GM12865 (cell line): Measurements from ENCODE around the gene CACNA1S.

Experiments used
- DNase-seq: peaks from one replicate; pipeline ENCODE4 v3.0.0; 2010; ENCODE audit warnings: low read depth
- H3K4me3 ChIP-seq: 2 replicates; pipeline ENCODE4 v1.5.1; 2011; ENCODE audit warnings: mild to moderate bottlenecking, low read depth, low read length, control low read depth
- CTCF ChIP-seq: IDR thresholded peaks from 2 replicates; pipeline ENCODE4 v1.5.1; 2011; ENCODE audit warnings: low read length, control low read depth, low read depth, inconsistent platforms; ENCODE audit not compliant: insufficient read depth; ENCODE audit errors: missing control alignments

The CACNA1S gene

DNA sequence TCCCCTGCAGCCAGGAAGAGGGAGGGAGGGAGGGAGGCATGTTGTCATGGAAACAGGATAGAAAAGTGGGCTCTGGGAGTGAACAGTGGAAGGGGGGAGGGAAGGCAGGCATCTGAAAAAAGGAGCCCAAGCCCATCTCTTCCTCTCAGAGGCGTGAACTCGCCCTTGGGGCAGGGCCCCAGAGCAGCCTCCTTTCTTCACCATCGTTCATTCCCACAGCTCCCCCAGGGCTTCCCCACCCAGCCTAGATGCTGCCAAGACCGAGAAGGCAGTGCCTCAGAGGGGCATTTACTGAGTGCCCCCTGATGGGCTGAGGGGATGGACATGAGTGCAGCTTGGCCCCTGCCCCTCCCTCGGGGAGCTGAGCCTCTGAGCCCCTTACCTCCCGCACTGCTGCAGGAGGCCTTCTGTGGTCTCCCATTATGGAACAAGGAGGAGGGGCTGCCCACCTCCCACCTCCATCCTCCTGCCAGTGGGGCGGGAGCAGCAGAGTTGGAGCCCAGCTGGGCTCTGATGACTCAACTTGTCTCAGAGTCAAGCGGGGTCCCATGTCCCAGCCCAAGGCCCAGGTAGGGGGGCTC lies 49.6 kb downstream of the CACNA1S start:
- TF ChIP-seq CTCF: no peak
- H3K4me3 ChIP-seq: no peak overlapping the region
- no peak for DNase-seq

DNA sequence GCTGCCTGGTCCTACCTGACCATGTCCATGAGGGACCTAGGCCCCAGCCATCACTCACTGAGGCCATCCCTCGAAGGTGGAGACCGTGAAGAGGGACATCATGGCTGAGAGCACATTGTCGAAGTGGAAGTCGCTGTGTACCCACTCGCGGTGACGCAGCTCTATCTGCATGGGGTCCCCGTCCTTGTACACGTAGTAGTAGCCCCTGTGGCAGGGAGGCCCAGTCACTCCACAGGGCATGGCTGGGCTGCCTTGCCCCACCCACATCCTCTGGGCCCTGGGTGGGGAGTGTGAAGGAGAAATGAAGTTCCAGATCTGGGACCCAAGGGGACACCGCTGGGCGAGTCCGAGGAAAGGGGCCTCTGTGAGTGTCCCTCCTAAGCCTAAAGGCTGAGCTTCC lies 50.3 kb downstream of the CACNA1S start:
- no peak for TF ChIP-seq CTCF
- no peak overlapping the region for H3K4me3 ChIP-seq
- DNase-seq: no peak

- TF ChIP-seq CTCF: no peak
- DNase-seq: no peak
- H3K4me3 ChIP-seq: no peak overlapping the region
Observed at GRCh38 chr1:201061049-201061448, 51.2 kb downstream of the CACNA1S start.

DNA sequence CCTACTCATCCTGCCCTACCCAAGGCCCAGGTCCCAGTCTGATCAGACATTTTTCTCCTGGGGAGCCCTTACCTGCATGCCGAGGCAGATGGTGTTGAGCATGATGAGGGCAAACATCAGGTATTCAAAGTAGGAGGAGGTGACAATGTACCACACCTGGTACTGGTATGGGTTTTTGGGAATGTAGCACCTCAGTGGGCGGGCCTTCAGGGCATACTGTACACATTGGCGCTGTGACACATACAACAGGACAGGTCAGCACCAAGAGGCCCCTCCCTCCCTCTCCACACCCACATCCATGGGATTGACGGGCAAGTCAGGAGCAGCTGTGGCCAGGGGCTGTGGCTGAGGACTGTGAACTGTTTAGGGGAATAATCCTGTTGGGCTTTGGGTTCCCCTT lies 51.6 kb downstream of the CACNA1S start:
- no peak overlapping the region for H3K4me3 ChIP-seq
- no peak for TF ChIP-seq CTCF
- DNase-seq: no peak

DNA sequence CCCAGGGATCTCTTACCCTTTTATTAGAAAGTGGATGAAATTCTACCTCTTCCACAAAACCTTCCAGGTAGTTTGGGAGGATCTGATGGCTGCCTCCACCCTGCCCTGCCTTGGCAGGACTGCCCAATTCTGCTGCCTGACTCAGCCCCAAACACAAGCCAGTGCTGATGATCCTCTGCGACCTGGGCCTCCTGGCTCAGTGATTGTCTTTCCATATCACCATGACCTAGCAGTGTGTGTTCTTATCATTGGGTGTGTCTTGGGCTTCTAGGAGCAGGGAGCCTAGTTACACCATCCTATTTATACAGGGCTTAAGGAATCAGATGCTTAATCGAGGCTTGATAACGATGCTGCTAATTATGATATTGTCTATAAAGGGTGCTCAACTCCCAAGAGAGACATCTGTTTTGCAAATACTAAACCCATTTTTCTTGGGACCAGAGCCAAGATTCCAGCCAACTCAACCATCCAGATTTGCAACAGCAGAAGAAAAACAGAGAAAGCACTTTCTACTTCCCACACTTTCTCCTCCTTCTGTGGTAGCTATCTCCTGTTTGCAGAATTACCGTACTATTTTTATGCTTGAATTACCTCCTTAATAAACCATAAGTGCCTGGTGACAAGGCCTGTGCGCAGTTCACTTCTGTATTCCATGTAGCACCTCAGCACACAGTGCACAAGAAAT lies 52.2 kb downstream of the CACNA1S start:
- no peak overlapping the region for H3K4me3 ChIP-seq
- no peak for DNase-seq
- TF ChIP-seq CTCF: no peak

- H3K4me3 ChIP-seq: no peak overlapping the region
- no peak for DNase-seq
Observed at GRCh38 chr1:201059401-201059800, 52.8 kb downstream of the CACNA1S start.

More at GRCh38 chr1:201059401-201059800, 52.8 kb downstream of the CACNA1S start:
- no peak for TF ChIP-seq CTCF
